ENCODE data around the gene GABBR2. TPM values are rescaled to one million over a fixed set of nuclear protein-coding genes. Genes with fewer than 3 reads are reported as not detected.

The GABBR2 gene
- total RNA-seq, 1 donor = 0.27 TPM

DNA sequence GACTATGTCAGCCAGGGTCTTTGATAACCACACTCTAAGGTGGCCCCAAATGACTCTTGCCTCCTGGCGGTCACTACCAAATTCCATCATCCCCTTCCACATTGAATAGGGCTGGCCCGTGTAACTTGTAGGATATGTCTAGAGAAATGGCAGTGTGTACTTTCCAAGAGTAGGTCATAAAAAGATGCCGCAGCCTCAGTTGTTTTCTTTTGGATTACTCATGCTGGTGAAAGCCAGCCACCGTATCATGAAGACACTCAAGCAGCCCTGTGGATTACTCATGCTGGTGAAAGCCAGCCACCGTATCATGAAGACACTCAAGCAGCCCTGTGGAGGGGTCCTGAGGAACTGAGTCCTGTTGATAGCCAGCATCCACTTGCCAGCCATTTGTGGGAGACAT lies 281.2 kb downstream of the GABBR2 start:
- TF ChIP-seq, protein P1, sequence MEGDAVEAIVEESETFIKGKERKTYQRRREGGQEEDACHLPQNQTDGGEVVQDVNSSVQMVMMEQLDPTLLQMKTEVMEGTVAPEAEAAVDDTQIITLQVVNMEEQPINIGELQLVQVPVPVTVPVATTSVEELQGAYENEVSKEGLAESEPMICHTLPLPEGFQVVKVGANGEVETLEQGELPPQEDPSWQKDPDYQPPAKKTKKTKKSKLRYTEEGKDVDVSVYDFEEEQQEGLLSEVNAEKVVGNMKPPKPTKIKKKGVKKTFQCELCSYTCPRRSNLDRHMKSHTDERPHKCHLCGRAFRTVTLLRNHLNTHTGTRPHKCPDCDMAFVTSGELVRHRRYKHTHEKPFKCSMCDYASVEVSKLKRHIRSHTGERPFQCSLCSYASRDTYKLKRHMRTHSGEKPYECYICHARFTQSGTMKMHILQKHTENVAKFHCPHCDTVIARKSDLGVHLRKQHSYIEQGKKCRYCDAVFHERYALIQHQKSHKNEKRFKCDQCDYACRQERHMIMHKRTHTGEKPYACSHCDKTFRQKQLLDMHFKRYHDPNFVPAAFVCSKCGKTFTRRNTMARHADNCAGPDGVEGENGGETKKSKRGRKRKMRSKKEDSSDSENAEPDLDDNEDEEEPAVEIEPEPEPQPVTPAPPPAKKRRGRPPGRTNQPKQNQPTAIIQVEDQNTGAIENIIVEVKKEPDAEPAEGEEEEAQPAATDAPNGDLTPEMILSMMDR (IDR thresholded peaks at IDR 0.05; ENCODE audit: insufficient read depth, low read length) = no peak
- no peak for DNase-seq (ENCODE audit: low read depth)
- no peak overlapping the region for H3K4me3 ChIP-seq (ENCODE audit: low read depth, low read length)

DNA sequence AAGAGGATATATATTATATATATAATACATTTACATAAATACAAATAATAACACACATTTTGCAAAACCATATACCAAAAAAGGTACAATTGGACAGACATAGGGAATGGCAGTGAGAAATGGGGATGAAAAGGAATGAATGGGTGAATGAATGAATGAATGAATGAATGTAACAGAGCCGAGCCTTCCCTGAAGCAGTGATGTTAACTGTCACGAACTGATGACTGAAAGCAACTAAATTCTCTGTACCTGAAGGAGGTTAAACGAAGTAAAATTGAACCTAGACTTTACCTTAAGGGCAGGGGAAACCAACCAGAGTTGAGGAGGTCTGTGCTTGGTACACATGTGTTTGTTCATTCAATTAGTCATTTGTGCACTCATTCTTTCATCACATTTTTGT lies 283.7 kb downstream of the GABBR2 start:
- no peak overlapping the region for H3K4me3 ChIP-seq (ENCODE audit: low read depth, low read length)
- TF ChIP-seq, protein P1 (IDR thresholded peaks at IDR 0.05; ENCODE audit: insufficient read depth, low read length) = no peak
- DNase-seq (ENCODE audit: low read depth) = no peak

GRCh38 chr9:98419260-98419603 lies 289.5 kb downstream of the GABBR2 start:
- no peak overlapping the region for H3K4me3 ChIP-seq (ENCODE audit: low read depth, low read length)
- TF ChIP-seq, protein P1 (IDR thresholded peaks at IDR 0.05; ENCODE audit: insufficient read depth, low read length) = no peak
- no peak for DNase-seq (ENCODE audit: low read depth)

DNA sequence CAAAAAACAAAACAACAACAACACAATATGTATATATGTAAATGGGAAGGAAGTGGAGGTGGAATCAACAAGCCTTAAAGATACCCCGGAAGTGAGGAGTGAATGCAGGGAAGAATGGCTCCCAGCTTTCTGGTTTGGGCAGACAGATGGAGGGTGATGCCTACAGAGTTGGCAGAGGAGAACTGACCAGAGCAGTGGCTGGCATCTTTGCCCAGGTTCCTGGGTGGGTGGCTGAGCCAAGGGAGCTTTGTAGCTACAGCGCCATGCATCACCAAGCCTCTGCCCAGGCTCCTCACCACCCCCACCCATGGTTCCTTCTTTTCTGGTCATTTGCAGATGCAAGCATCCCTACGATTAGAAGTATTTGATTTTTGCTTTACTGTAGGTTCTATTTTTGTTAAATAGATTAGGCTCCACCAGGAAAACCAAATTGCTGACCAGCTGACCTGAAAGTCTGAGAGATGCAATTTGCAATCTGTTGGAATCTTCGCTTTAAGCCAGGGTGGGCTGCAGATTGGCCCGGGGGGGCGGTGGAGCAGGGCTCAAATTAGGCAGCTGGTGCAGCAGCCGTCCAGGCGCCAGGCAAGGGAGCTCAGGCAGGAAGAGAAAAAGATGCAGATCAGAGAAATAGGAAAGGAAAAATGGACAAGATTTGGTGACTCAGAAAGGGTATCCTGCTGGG lies 290.0 kb downstream of the GABBR2 start:
- DNase-seq (ENCODE audit: low read depth) = no peak
- H3K4me3 ChIP-seq (ENCODE audit: low read depth, low read length) = no peak overlapping the region
- TF ChIP-seq, protein P1 (IDR thresholded peaks at IDR 0.05; ENCODE audit: insufficient read depth, low read length) = no peak

DNA sequence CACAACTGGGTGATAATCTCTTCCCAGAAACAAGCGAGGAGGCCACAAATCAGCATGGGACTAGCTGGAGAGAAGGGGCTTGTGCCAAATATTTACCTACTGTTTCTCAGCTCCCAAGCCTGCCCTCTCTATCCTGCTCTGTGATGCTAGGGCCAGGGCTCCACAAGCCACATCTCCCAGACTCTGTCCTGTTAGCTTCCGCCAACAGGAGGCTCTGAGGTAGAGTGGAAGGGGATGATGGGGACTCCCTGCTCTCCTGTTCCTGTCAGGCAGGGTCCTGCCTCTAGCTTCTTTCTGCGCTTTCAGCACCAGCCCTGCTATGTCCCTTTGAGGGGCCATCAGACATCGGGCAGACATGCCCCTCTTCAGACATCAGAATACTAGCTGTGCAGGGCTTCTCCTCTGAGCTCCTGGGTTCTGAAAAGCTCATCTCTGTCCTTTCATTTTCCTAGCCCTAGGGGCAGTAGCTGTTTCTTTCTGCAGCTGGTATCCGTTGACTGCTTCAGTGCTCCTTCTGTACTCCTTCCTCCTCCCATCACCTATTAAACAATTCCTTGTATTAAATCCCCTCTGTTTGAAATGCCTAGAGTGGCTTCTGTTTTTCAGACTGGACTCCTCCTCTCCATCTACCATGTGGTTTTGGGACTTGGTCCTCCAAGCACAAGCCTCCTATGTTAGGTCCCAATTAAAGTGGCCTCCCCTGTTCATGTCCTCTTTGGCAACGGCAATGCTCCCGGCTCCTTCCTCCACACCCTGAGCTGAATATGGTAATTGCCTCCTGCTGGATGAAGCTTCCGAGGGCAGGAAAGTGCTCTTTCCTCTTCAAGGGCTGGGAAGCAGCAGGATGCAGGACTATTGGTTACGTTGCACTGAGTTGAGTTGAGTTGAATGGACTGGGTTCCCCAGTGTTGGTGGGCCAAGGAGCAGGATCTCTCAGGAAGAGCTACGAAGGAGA lies 292.2 kb downstream of the GABBR2 start:
- no peak for DNase-seq (ENCODE audit: low read depth)
- TF ChIP-seq, protein P1 (IDR thresholded peaks at IDR 0.05; ENCODE audit: insufficient read depth, low read length) = no peak
- no peak overlapping the region for H3K4me3 ChIP-seq (ENCODE audit: low read depth, low read length)

DNA sequence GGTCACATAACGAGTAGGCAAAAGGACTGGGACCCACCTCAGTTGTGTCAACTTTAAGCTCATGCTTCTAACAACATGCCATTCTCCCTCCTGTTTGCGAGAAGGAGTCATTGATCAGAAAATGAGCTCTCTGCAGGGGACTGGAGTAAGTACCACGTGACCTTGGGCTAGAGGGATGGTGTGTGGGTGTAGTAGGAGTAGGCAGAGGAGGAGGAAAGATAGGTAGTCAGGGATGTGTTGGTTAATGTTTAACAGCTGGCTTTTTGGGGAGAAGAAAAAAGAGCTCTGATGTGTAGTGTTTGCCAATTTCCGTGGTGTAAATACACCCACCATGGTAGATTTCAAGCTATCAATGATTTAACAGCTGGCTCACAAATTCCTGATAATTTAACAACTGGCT lies 293.0 kb downstream of the GABBR2 start:
- TF ChIP-seq, protein P1 (IDR thresholded peaks at IDR 0.05; ENCODE audit: insufficient read depth, low read length) = no peak
- no peak for DNase-seq (ENCODE audit: low read depth)
- no peak overlapping the region for H3K4me3 ChIP-seq (ENCODE audit: low read depth, low read length)
